Frontal cortex (tissue), 4 donors: ENCODE results near the gene UMAD1. TPM values are rescaled to one million over a fixed set of nuclear protein-coding genes. Genes with fewer than 3 reads are reported as not detected.
"Not testable (repeated sequence)": the region's sequence is repeated elsewhere in the genome, so short reads cannot be mapped to it uniquely, and the experiment has no call there.

ENCODE experiments used
- DNase-seq, 2 donors: peaks; one replicate each; pipeline ENCODE4 v3.0.0; 2012; ENCODE audit warnings: low spot score in 2 of 2
- FAIRE-seq: peaks from 2 replicates; lab custom pipeline; 2012; peaks lifted over from hg19 to GRCh38; lab: Jason Lieb, UNC
- total RNA-seq: library from RNA; depleted of rRNA; stranded (reverse); fragments of >200 nt; gene quantifications from one replicate; pipeline ENCODE4 v1.2.3, GENCODE V29; 2014
- donor health status: control.
- donor health status: control.
- donor health status: control.

UMAD1 gene
- total RNA-seq, 1 donor from 2014 or later, result 7.3 TPM

DNA sequence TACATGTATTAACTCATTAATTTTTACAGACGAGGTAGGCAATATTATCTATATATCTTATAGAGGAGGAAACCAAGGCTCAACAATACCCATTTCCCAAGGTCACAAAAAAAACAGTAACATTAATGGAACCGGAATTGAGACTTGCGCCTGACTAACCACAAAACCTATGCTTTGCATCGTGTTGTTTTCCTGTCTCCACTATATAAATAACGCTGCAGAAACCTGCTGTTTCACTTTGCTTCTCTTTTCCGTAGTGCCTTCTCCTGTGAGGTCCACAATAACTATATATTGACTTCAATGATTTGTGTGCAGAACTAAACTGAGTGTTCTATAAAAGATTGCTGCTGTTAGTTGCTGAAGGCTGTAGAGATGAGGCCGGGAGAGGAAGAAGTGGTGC, 175.5 kb downstream of the UMAD1 start:
- no peak for DNase-seq
- no peak for FAIRE-seq

DNA sequence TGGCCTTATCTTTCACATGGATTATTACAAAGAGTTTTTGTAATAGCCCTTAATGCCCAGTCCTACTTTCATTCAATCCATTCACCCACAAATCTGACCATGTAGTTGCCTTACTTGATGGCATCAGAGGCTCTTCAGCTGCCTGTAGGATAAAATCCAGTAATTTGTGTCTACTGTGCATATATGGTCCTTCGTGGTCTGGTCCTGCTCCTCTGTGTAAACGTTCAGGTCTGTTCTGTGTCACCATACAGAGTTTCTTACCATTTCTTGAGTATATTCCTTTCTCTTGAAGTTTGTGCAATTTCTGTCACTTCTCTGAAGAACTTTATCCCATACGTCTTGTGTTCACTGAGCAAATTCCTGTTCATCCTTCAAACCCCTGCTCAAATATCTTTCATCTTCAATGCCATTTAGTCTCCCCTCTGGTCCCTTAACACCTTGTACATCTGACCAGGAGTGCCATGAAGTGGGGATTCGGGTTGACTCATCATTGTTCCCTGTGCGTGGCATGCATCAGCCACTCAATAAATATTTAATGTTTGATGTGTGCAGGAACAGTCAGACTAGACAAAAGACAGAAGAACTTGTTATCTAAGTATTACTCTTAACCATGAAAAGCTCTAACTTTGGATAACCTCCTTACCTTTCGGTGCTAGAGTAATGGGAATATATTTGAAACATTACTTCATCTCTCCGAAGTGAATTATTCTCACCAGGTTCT, 176.4 kb downstream of the UMAD1 start:
- DNase-seq, result no peak
- FAIRE-seq, result no peak

- no peak for DNase-seq
- no peak for FAIRE-seq
Measured at GRCh38 chr7:7817748-7818147, 177.2 kb downstream of the UMAD1 start.

DNA sequence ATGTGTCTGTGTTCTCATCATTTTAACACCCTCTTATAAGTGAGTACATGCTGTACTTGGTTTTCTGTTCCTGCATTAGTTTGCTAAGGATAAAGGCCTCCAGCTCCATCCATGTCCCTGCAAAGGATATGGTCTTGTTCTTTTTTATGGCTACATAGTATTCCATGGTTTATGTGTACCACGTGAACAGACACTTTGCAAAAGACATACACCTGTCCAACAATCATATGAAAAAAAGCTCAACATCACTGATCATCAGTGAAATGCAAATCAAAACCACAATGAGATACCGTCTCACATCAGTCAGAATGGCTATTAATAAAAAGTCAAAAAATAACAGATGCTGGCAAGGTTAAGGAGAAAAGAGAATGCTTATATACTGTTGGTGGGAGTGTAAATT, 177.6 kb downstream of the UMAD1 start:
- not testable (repeated sequence) for FAIRE-seq, DNase-seq

GRCh38 chr7:7819442-7820247, 179.1 kb downstream of the UMAD1 start:
- FAIRE-seq (no peak), DNase-seq (no peak)

GRCh38 chr7:7820409-7820808, 179.9 kb downstream of the UMAD1 start:
- no peak for DNase-seq
- FAIRE-seq, result no peak

GRCh38 chr7:7820939-7821338, 180.4 kb downstream of the UMAD1 start:
- no peak for DNase-seq
- FAIRE-seq, result no peak

DNA sequence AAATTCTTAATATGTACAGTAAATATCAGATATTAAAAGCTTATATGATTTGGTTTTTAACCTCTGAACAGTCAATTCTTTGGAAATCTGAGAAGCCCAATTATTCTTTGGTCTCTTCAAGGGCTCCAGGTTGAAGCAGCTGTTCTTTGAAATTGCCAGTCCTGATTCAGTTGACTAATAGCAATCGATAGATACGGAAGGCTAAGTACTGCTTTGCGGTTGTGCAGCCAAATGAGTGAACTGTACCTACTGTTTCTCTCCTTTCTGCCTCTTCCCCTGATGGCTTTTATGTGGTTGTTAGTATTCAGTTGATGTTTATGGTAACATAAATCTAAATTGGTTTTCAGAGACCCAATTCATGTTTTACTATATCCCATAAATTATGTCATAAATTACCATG, 181.0 kb downstream of the UMAD1 start:
- FAIRE-seq, result no peak
- DNase-seq, result no peak

GRCh38 chr7:7825294-7825693, 184.7 kb downstream of the UMAD1 start:
- FAIRE-seq, DNase-seq: not testable (repeated sequence)

- FAIRE-seq, result no peak
- no peak for DNase-seq
Measured at GRCh38 chr7:7829667-7830066, 189.1 kb downstream of the UMAD1 start.

- DNase-seq, result no peak
- no peak for FAIRE-seq
Measured at GRCh38 chr7:7830122-7830878, 189.7 kb downstream of the UMAD1 start.

DNA sequence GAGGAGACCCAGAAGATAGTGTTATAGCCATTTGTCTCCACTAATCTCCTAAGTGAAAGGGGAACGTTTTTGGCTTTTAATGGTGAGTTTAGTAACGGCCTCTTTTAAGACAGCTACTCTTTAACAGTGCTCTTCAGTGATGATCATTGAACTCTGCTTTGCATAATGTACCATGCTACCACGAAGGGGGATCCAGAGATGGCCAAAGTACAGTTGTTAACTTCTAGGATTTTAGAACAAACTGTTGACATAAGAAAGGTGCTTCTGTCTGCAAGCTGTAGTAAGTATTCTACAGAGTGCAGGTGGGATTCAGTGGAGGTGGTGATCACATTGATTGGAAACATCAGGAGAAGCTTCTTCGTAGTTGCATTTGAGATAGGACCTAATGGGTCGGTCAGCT, 192.0 kb downstream of the UMAD1 start:
- DNase-seq (no peak), FAIRE-seq (no peak)

DNA sequence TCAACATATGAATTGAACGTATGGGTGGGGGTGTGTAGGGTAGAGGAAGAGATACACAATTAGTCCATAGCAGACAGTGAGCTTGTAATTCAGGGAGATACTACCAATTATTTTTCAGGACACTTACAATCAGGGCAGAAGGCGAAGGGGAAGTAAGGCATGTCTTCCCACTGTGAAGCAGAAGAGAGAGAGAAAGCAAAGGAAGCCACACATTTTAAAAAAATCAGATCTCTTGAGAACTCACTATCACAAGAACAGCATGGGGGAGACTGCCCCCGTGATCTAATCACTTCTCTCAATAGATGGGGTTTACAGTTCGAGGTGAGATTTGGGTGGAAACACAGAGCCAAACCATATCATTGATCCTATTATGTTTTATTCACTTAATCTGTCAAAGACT, 194.2 kb downstream of the UMAD1 start:
- no peak for FAIRE-seq
- DNase-seq, result no peak

GRCh38 chr7:7841027-7841426, 200.5 kb downstream of the UMAD1 start:
- FAIRE-seq, result no peak
- no peak for DNase-seq

DNA sequence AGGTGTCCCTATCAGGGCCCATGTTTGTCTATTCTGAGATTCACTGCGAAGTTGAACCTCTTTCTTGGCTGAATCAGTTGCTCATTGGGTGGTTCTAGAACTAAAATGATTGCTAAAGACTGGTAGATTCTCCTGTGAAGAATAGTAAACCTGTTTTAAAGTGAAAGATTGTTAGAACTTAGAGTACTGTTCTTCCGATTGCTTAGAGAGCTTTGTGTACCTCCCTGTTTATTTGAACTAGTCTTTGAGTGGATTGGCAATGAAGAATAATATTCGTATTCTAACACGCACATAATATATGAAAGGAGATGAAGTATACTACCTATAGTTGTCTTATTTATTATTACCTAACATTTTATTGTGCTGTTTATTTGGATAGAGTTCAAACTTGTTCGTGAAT, 202.7 kb downstream of the UMAD1 start:
- DNase-seq (no peak), FAIRE-seq (no peak)

DNA sequence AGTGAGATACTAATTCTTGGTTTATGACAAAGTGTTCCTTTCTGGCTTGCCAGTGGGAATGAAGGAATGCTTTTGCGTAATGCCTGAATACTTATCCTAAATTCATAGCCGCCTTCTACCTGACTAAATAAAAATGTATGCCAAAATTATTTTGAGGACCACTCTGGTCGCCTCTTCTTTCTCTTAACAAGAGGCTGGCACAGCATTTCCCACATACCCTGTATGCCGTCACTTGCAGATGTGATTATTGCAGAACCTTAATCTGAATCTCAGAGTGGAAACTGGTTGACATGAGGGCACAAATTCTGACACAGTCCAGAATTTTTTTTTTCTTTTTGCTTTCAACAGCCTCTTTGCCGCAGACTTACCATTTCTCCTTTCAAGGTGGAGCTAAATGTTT, 203.4 kb downstream of the UMAD1 start:
- no peak for DNase-seq

GRCh38 chr7:7848246-7848645, 207.7 kb downstream of the UMAD1 start:
- FAIRE-seq (no peak), DNase-seq (no peak)

More for the DNA sequence above, 203.4 kb downstream of the UMAD1 start:
- FAIRE-seq, result no peak

DNA sequence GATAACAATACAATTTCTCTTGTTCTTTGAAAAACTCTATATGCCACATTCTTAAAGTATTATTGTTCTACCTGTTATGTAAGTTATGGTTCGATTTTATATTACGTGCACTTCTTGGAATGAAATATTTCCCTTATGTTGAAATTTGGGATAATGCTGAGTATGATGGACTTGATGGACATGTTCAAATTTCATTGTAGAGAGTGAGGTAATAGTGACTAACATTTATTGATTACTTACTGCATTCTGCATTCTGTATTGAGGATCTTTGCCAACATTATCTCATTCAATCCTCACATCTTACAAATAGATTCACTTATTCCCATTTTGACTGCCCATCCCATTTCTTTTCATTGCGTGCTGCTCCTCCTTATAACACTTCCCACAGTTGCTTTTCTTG, 208.3 kb downstream of the UMAD1 start:
- FAIRE-seq, result no peak
- DNase-seq, result no peak

- peak; percentile 74 for FAIRE-seq
- DNase-seq, result no peak
Measured at GRCh38 chr7:7850150-7850549, 209.6 kb downstream of the UMAD1 start.

DNA sequence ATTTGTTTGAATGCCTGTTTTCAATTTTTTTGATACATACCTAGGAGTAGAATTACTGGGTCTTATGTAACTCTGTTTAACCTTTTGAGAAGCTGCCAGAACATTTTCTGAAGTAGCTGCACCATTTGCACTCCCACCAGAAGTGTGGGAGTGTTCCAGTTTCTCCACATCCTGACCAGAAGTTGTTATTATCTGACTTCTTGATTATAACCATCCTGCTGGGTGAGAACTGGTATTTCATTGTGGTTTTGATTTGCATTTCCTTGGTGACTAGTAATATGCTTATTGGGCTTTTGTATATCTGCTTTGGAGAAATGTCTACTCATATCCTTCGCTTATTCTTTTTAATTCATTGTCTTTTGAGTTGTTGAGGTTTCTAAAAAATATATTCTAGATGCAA, 210.8 kb downstream of the UMAD1 start:
- FAIRE-seq (no peak), DNase-seq (no peak)

DNA sequence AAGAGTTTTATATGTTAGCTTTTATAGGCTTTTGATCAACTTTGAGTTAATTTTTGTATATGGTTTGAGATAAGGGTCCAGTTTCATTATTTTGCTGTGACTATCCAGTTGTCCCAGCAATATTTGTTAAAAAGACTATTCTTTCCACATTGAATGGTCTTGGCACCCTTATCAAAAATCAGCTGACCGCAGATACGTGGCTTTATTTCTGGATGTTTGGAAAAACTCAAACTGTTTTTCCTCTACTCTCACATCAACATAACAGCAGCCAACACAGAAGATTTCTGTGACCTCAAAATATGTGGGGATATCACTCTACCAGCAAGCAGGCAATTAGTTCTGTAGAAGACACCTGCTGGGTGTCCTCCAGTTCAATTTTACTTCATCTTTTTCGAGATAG, 211.4 kb downstream of the UMAD1 start:
- FAIRE-seq, result no peak

More for the DNA sequence above, 211.4 kb downstream of the UMAD1 start:
- no peak for DNase-seq
